ENCODE measurements around the gene PDE7B.

Gene PDE7B

DNA sequence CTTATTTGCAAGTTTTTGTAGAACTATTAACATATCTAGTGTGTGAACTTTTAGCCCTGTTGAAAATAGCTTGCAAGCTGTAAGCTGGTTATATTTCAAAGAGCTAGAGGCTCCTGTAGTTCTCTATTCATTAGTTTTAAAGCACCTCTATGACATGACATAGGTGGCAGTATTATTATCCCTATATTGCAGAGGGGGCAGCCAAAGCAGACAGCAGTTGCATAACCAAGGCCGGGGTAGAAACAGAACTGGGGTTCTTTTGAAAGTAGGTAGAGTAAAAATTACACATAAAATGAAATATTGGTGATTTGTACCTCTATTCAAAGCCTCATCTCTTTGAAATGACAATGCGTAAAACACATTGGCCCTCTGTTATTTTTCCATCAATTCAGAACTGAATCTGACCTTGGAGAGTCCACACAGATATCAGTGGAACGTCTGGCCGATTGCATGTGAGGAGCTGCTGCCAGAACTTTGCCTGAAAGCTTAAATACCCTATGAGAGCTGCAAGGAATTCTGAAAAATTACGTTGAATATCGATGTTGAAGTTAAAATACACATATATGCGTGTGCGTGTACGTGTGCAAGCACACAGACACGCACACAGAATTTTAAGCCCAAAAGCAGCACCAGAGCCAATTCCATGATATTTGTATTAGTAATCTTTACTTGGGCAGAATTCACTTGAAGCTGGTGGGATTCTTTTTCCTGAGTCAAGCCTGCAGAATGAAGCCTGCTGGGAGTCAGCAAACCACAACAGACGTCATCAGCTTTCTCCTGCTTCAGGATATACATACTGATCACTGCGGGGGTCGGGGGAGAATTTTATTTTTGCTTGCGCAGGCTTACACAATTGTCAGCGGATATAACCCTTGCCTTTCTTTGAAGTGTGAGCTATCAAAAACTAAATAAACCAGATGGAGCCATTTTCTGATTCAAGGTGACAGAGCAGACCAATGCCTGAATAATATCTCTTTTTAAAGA, 163.2 kb downstream of the PDE7B start:
- TF ChIP-seq, protein P1, sequence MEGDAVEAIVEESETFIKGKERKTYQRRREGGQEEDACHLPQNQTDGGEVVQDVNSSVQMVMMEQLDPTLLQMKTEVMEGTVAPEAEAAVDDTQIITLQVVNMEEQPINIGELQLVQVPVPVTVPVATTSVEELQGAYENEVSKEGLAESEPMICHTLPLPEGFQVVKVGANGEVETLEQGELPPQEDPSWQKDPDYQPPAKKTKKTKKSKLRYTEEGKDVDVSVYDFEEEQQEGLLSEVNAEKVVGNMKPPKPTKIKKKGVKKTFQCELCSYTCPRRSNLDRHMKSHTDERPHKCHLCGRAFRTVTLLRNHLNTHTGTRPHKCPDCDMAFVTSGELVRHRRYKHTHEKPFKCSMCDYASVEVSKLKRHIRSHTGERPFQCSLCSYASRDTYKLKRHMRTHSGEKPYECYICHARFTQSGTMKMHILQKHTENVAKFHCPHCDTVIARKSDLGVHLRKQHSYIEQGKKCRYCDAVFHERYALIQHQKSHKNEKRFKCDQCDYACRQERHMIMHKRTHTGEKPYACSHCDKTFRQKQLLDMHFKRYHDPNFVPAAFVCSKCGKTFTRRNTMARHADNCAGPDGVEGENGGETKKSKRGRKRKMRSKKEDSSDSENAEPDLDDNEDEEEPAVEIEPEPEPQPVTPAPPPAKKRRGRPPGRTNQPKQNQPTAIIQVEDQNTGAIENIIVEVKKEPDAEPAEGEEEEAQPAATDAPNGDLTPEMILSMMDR (IDR thresholded peaks at IDR 0.05; ENCODE audit: unreplicated experiment in 3 of 3), result no peak
- peaks cover 3% of the 10 kb centered on the region for H3K9me3 Mint-ChIP-seq
- H3K4me3 Mint-ChIP-seq, result no peak overlapping the region
- H3K27ac Mint-ChIP-seq, result peak overlapping the region in 2 of 3 experiments; percentile 32 to 45
- H3K27me3 Mint-ChIP-seq (ENCODE audit: low read depth), result no peaks in the 10 kb centered on the region
- no peaks in the 10 kb centered on the region for H3K36me3 Mint-ChIP-seq (ENCODE audit: low read depth)
- H3K4me1 Mint-ChIP-seq, result peaks cover 15% of the 10 kb centered on the region

DNA sequence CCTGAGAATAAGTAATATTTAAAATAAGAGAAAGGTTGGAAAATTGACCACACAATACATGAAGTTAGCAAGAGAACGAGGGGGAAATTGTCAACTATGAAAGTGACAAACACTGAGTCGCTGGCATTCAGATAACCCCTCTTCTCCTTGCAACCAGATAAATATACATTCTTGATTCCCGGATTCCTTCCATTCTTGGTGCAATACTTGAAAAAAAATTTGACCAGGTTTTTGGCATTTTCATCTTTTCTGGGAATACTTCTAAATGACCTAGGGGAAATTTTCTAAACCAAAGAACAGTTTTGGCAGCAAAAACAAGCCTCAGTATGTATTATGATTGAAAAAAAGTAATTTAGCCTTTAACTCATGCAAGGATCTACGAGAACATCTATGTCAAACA, 164.0 kb downstream of the PDE7B start:
- TF ChIP-seq, protein P1 (IDR thresholded peaks at IDR 0.05; ENCODE audit: unreplicated experiment in 3 of 3), result no peak
- Mint-ChIP-seq H3K36me3 (ENCODE audit: low read depth) (no peaks in the 10 kb centered on the region), H3K4me1 (peaks cover 15% of the 10 kb centered on the region), H3K4me3 (no peak overlapping the region), H3K27me3 (ENCODE audit: low read depth) (no peaks in the 10 kb centered on the region), H3K27ac (peak overlapping the region in 1 of 3 experiments; percentile 45), H3K9me3 (no peaks in the 10 kb centered on the region)

DNA sequence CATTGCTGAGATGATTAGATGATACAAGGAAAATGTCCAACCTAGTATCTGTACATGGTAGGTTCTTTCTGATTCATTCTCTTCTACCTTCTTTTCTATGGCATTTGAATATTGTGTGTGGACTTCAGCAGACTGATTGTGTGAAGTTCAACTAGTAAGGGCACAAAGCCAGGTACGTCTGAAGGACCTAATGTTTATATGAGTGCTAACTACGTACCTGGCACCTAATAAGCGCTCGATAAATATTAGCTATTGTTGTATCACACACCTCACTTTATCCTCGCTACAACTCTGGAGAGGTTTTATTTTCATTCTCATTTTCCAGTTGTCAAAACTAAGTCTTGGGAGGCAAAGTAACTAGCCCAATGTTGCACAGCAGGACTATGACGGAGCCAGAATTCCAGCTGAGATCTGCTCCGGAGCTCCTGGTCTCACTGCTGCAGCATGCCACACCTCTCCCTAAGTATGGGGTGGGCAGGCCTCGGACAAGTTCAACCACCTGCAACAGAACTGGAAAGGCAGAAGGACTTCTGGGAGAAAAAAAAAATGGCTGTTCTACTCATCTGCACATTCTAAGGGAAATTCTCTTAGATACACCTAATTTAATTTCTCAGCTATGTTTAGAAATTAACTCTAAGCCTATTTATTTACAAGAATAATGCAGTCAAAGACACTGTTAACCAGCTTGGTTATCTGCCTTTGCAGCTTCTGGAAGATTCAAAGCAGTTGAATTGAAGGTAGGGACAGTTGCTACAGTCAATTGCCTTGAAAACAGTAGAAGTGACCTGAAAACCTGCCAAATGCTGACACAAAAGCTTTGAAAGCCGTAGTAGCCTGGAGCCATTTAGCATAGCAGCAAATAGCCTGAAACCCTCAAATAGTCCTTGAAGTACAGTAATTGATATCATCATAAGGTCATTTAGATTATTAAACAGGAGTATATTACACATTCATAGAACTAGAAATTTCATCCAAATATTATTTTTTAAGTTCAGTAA, 165.0 kb downstream of the PDE7B start:
- H3K27me3 Mint-ChIP-seq (ENCODE audit: low read depth), result no peaks in the 10 kb centered on the region
- H3K27ac Mint-ChIP-seq, result no peak overlapping the region

DNA sequence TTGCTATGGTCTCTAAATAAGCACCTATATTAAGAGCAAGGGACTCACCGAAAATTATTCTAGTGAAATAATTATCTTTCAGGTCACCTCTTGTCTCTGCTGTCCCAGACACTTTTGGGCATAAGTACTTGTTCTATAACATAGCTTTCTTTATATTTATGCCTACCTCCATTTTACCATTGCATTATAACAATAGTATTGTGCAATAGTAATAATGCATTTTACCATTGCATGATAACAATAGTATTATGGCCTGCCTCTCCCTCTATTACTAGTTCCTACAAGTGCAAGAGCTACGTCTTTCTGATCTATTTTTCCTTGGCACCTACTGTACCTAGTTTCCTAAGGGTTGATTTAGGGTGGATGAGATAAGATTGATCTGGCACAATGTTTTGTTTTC, 169.2 kb downstream of the PDE7B start:
- Mint-ChIP-seq H3K9me3 (no peaks in the 10 kb centered on the region), H3K27me3 (ENCODE audit: low read depth) (no peaks in the 10 kb centered on the region), H3K27ac (no peak overlapping the region), H3K36me3 (ENCODE audit: low read depth) (no peaks in the 10 kb centered on the region), H3K4me3 (no peak overlapping the region), H3K4me1 (no peaks in the 10 kb centered on the region)
- TF ChIP-seq, protein P1 (IDR thresholded peaks at IDR 0.05; ENCODE audit: unreplicated experiment in 3 of 3), result no peak

More for the DNA sequence above, 165.0 kb downstream of the PDE7B start:
- no peaks in the 10 kb centered on the region for H3K9me3 Mint-ChIP-seq
- H3K36me3 Mint-ChIP-seq (ENCODE audit: low read depth), result no peaks in the 10 kb centered on the region
- no peak overlapping the region for H3K4me3 Mint-ChIP-seq
- TF ChIP-seq, protein P1 (IDR thresholded peaks at IDR 0.05; ENCODE audit: unreplicated experiment in 3 of 3), result no peak
- H3K4me1 Mint-ChIP-seq, result peaks cover 15% of the 10 kb centered on the region

DNA sequence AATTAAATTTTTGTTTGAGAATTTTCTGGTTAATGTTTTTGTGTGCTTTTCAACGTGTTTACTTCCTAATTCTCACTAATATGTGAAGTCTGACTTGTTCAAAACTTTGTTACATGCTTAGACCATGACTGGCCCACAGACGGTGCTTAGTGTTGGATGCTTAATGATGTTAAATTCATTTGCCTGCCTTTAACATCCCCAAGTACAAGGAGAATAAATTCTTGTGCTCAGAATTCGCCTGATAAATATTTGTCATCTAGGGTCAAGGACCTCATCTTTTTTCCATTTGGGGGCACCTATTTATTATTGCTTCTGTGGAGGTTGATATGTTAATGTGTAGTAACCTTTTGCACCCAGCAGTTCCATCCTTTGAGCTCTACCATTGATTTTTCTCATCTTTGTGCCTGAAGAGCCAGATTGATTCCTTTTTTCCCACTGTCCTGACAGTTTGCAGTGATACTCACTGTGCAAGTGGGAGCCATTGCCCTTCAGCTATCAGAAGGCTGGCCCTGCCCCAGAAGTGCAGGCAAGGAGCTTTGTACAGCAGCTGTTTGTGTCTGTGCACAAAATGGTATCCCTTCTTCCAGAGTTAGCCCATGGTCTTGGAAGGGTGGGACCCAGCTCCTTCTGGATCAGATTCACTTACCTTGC, 170.8 kb downstream of the PDE7B start:
- Mint-ChIP-seq H3K27ac (no peak overlapping the region), H3K9me3 (no peaks in the 10 kb centered on the region), H3K4me3 (no peak overlapping the region), H3K36me3 (ENCODE audit: low read depth) (no peaks in the 10 kb centered on the region), H3K27me3 (ENCODE audit: low read depth) (no peaks in the 10 kb centered on the region), H3K4me1 (no peaks in the 10 kb centered on the region)
- TF ChIP-seq, protein P1 (IDR thresholded peaks at IDR 0.05; ENCODE audit: unreplicated experiment in 3 of 3), result no peak

Measured in nephron (organoid).